Activated naive CD4-positive, alpha-beta T cell treated with anti-CD3 and anti-CD28 coated beads, Interleukin-2, amount 50 U/mL, for 24 hours (primary cell): ENCODE measurements around the gene STIM1.
A peak's percentile ranks its signal among the peaks of the same experiment; 100 is the strongest.

Experiments used
- H3K27ac Mint-ChIP-seq: one replicate; pipeline ENCODE4 v1.8.0; 2021; ENCODE audit warnings: mild to moderate bottlenecking, mixed read lengths
- H3K27me3 Mint-ChIP-seq: one replicate; pipeline ENCODE4 v1.8.0; 2021; ENCODE audit warnings: mixed read lengths
- H3K36me3 Mint-ChIP-seq: one replicate; pipeline ENCODE4 v1.8.0; 2021; ENCODE audit warnings: mixed read lengths
- H3K4me1 Mint-ChIP-seq: one replicate; pipeline ENCODE4 v1.8.0; 2021; ENCODE audit warnings: mixed read lengths
- H3K4me3 Mint-ChIP-seq: one replicate; pipeline ENCODE4 v1.8.0; 2021; ENCODE audit warnings: mild to moderate bottlenecking, mixed read lengths
- H3K9me3 Mint-ChIP-seq: one replicate; pipeline ENCODE4 v1.8.0; 2021; ENCODE audit warnings: mixed read lengths

The STIM1 gene

DNA sequence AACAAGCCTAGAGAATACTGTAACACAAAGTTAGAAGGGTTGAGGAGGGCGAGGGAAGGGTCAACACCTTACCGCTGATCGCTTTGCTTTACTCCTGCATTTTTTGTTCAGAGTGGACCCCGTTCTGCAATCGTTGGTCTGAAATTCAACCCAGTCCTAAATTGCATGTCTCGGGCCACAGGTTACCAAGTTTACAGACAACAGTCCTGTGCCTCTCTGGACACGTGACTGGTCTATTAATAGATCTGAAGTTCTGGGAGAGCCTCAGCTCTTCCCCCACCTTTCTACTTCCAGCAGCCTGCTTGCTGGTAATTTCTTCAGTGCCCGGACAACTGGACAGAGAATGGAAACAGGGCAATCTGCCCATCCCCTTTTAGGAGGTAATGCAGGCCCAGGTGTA lies 74.2 kb downstream of the STIM1 start:
- H3K4me1 Mint-ChIP-seq, result peaks cover 73% of the 10 kb centered on the region
- no peaks in the 10 kb centered on the region for H3K9me3 Mint-ChIP-seq
- H3K27me3 Mint-ChIP-seq, result no peaks in the 10 kb centered on the region
- H3K4me3 Mint-ChIP-seq, result no peak overlapping the region
- no peak overlapping the region for H3K27ac Mint-ChIP-seq
- peaks cover 2% of the 10 kb centered on the region for H3K36me3 Mint-ChIP-seq

DNA sequence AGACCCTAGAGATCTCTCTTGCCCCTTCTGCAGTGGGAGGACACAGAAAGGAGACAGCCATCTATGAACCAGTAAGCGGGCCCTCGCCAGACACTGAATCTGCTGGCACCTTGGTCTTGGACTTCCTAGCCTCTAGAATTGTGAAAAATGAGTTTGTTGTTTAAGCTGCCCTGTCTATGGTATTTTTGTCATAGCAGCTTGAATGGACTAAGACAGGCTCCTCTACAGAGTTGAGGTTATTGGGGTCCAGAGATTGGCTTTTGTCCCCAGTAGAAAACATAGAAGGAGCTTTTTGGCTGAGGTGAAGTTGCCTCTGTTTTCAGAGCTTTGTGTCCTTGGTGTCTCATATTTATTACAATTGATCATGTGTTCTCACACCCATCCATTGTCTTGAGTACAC lies 77.2 kb downstream of the STIM1 start:
- Mint-ChIP-seq H3K9me3 (no peaks in the 10 kb centered on the region), H3K27ac (no peak overlapping the region), H3K27me3 (no peaks in the 10 kb centered on the region), H3K4me1 (peaks cover 89% of the 10 kb centered on the region), H3K36me3 (peaks cover 2% of the 10 kb centered on the region), H3K4me3 (no peak overlapping the region)

GRCh38 chr11:3933165-3933628 lies 77.7 kb downstream of the STIM1 start:
- Mint-ChIP-seq H3K27ac (peak overlapping the region; percentile 75), H3K4me1 (peaks cover 86% of the 10 kb centered on the region)

GRCh38 chr11:3934658-3935057 lies 79.2 kb downstream of the STIM1 start:
- Mint-ChIP-seq H3K27me3 (no peaks in the 10 kb centered on the region), H3K4me1 (peaks cover 81% of the 10 kb centered on the region), H3K4me3 (no peak overlapping the region), H3K27ac (peak overlapping the region; percentile 66), H3K36me3 (peaks cover 2% of the 10 kb centered on the region), H3K9me3 (no peaks in the 10 kb centered on the region)

More at GRCh38 chr11:3933165-3933628, 77.7 kb downstream of the STIM1 start:
- Mint-ChIP-seq H3K4me3 (no peak overlapping the region), H3K27me3 (no peaks in the 10 kb centered on the region), H3K9me3 (no peaks in the 10 kb centered on the region), H3K36me3 (peaks cover 2% of the 10 kb centered on the region)

- H3K27ac Mint-ChIP-seq, result peak overlapping the region; percentile 81
- H3K4me1 Mint-ChIP-seq, result peaks cover 83% of the 10 kb centered on the region
- no peak overlapping the region for H3K4me3 Mint-ChIP-seq
- H3K36me3 Mint-ChIP-seq, result peaks cover 5% of the 10 kb centered on the region
- no peaks in the 10 kb centered on the region for H3K27me3 Mint-ChIP-seq
- peaks cover 8% of the 10 kb centered on the region for H3K9me3 Mint-ChIP-seq
Observed at GRCh38 chr11:3936517-3936916, 81.1 kb downstream of the STIM1 start.

GRCh38 chr11:3939211-3939610 lies 83.7 kb downstream of the STIM1 start:
- Mint-ChIP-seq H3K4me1 (peaks cover 88% of the 10 kb centered on the region), H3K9me3 (peaks cover 8% of the 10 kb centered on the region), H3K4me3 (no peak overlapping the region), H3K36me3 (peaks cover 3% of the 10 kb centered on the region), H3K27ac (peak overlapping the region; percentile 60), H3K27me3 (no peaks in the 10 kb centered on the region)

DNA sequence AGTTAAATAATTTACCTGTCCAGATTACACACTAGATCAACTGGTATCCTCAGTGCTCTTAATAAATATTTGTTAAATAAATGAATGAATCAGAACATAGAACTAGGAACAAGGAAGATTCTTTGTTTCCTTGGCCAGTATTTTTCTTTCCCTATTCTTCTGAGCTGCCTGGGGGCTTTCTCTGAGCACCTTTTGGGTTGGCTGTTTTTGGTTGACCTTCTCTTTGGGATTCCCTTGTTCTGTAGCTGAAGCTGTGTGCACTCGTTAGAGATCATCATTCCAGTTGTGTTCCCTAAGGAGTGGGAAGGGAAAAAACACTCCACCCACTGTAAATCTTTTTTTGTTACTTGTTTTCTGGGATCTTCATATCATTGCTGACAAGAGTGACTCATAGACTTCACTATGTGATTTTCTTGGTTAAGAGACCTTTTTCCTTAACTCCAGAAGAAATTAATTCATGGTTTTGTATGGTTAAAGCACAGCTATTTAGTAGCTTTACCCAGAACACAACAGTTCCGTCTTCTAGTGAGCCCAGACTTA lies 84.3 kb downstream of the STIM1 start:
- Mint-ChIP-seq H3K27ac (peak overlapping the region; percentile 78), H3K4me3 (no peak overlapping the region)

GRCh38 chr11:3942160-3942955 lies 86.9 kb downstream of the STIM1 start:
- peak overlapping the region; percentile 96 for H3K27ac Mint-ChIP-seq

More for the DNA sequence above, 84.3 kb downstream of the STIM1 start:
- H3K4me1 Mint-ChIP-seq, result peaks cover 88% of the 10 kb centered on the region
- H3K9me3 Mint-ChIP-seq, result peaks cover 8% of the 10 kb centered on the region
- H3K27me3 Mint-ChIP-seq, result no peaks in the 10 kb centered on the region
- peaks cover 3% of the 10 kb centered on the region for H3K36me3 Mint-ChIP-seq

GRCh38 chr11:3942956-3943497 lies 87.6 kb downstream of the STIM1 start:
- peak overlapping the region; percentile 96 for H3K27ac Mint-ChIP-seq
- H3K4me3 Mint-ChIP-seq, result no peak overlapping the region
- peaks cover 90% of the 10 kb centered on the region for H3K4me1 Mint-ChIP-seq
- peaks cover 15% of the 10 kb centered on the region for H3K36me3 Mint-ChIP-seq
- H3K9me3 Mint-ChIP-seq, result peaks cover 8% of the 10 kb centered on the region
- H3K27me3 Mint-ChIP-seq, result no peaks in the 10 kb centered on the region

More at GRCh38 chr11:3942160-3942955, 86.9 kb downstream of the STIM1 start:
- peaks cover 8% of the 10 kb centered on the region for H3K9me3 Mint-ChIP-seq
- H3K36me3 Mint-ChIP-seq, result peaks cover 15% of the 10 kb centered on the region
- H3K27me3 Mint-ChIP-seq, result no peaks in the 10 kb centered on the region
- H3K4me1 Mint-ChIP-seq, result peaks cover 86% of the 10 kb centered on the region
- H3K4me3 Mint-ChIP-seq, result peak overlapping the region; percentile 60

DNA sequence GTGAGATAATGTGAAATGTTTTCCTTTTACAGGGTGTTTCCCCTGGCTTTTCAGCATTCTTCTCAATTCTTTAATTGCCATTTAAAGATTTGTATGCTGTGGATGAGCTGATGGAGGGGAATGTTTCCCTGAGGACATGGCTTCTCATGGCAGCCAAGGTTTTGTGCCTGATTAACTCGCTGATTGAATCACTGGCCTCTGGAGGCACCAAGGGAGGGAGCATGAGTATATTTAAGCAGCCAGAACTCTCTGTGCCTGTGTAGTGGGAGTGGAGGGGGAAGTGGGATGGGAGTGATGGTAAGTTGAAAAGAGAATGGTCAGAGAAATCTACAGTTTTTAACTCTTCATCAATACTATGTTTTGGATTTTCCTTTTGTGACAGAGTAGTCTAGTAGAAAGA lies 88.7 kb downstream of the STIM1 start:
- H3K27me3 Mint-ChIP-seq, result no peaks in the 10 kb centered on the region
- peaks cover 15% of the 10 kb centered on the region for H3K36me3 Mint-ChIP-seq
- no peak overlapping the region for H3K4me3 Mint-ChIP-seq
- peaks cover 8% of the 10 kb centered on the region for H3K9me3 Mint-ChIP-seq
- H3K4me1 Mint-ChIP-seq, result peaks cover 95% of the 10 kb centered on the region
- H3K27ac Mint-ChIP-seq, result peak overlapping the region; percentile 96

- Mint-ChIP-seq H3K27ac (peak overlapping the region; percentile 95), H3K9me3 (no peaks in the 10 kb centered on the region), H3K36me3 (peaks cover 11% of the 10 kb centered on the region), H3K4me3 (peak overlapping the region; percentile 56), H3K4me1 (peaks cover 95% of the 10 kb centered on the region), H3K27me3 (no peaks in the 10 kb centered on the region)
Observed at GRCh38 chr11:3946455-3947017, 91.1 kb downstream of the STIM1 start.

DNA sequence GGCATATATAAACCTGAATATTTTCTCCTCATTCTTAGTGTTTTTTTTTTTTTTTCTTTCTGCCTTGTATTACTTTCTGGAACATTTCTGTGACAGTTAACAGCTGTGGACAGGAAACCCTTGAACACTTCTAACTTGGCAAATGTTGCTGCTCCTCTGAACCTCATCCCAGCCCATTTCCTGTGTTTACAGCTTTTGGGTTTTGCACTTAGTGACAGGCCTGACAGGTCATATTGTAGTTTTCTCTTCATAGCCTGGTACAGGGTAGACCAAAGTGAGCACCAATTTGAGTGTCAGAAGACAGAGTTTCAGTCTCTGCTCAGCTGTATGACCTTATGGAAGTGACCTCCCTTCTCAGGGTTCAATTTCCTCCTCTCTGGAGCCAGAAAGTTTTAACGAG lies 91.6 kb downstream of the STIM1 start:
- Mint-ChIP-seq H3K27me3 (no peaks in the 10 kb centered on the region), H3K27ac (peak overlapping the region; percentile 95), H3K36me3 (peaks cover 11% of the 10 kb centered on the region), H3K4me1 (peaks cover 95% of the 10 kb centered on the region), H3K9me3 (no peaks in the 10 kb centered on the region), H3K4me3 (peak overlapping the region; percentile 56)

GRCh38 chr11:3949125-3949524 lies 93.7 kb downstream of the STIM1 start:
- Mint-ChIP-seq H3K27ac (peak overlapping the region; percentile 86), H3K4me1 (peaks cover 95% of the 10 kb centered on the region), H3K4me3 (peak overlapping the region; percentile 27), H3K9me3 (peaks cover 3% of the 10 kb centered on the region), H3K27me3 (no peaks in the 10 kb centered on the region), H3K36me3 (peaks cover 13% of the 10 kb centered on the region)

DNA sequence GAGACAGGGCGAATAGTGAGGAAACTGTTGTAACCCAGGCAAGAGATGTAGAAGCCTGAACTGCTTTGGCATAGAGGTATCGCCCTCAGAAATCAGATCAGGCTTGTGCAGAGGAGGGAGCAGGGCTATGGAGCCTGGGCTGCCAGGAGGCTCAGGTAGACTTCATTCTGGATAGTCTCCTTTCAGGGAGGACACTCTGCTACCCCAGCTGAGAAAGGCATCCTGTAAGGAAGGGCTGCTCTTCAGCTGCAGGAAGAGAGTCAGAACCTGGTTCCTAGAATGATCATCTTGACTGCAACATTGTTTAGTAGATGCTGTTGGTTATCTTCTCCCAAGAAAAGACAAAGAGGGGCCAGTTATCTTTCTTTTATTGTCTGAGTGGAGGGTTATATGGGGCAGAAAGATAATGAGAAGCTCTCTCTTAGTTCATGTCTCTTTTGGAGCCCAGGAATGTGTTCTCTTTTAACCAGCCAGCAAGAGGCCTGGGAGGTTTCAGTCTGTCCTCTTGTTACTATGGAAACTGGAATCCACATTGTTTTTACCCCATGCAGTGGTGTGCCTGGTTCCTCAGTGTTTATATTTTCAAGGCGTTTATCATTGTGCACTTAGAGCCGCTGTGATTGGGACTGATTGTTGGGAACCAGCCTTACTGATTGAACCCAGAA lies 95.7 kb downstream of the STIM1 start:
- peak overlapping the region; percentile 40 for H3K4me3 Mint-ChIP-seq
- H3K27me3 Mint-ChIP-seq, result no peaks in the 10 kb centered on the region
- H3K27ac Mint-ChIP-seq, result peak overlapping the region; percentile 86
- peaks cover 10% of the 10 kb centered on the region for H3K9me3 Mint-ChIP-seq
- H3K4me1 Mint-ChIP-seq, result peaks cover 98% of the 10 kb centered on the region
- peaks cover 19% of the 10 kb centered on the region for H3K36me3 Mint-ChIP-seq

GRCh38 chr11:3952715-3953114 lies 97.3 kb downstream of the STIM1 start:
- peaks cover 12% of the 10 kb centered on the region for H3K36me3 Mint-ChIP-seq

More at GRCh38 chr11:3952715-3953114, 97.3 kb downstream of the STIM1 start:
- Mint-ChIP-seq H3K4me3 (no peak overlapping the region), H3K9me3 (peaks cover 10% of the 10 kb centered on the region), H3K27ac (peak overlapping the region; percentile 87), H3K27me3 (no peaks in the 10 kb centered on the region), H3K4me1 (peaks cover 92% of the 10 kb centered on the region)
